Neural cell (in vitro differentiated cells): ENCODE data around the gene GSN. TPM values are rescaled to one million over a fixed set of nuclear protein-coding genes. Genes with fewer than 3 reads are reported as not detected.

Source experiments
- H2AFZ ChIP-seq: fragments of 200-600, 300-800 bp; sonication (generic), shearing (Covaris generic); 2 replicates; pipeline ENCODE4 v1.6.0; 2014; ENCODE audit warnings: low read depth, mild to moderate bottlenecking, antibody characterized with exemption, low read length, moderate library complexity
- H3F3A ChIP-seq: fragments of 200-600 bp; shearing (Covaris generic); 2 replicates; pipeline ENCODE4 v1.6.1; 2016; ENCODE audit warnings: mild to moderate bottlenecking, moderate library complexity, mixed read lengths, antibody characterized with exemption, low read length; ENCODE audit not compliant: insufficient read depth, poor library complexity, severe bottlenecking
- H3K27ac ChIP-seq: fragments of 200-600, 300-800 bp; sonication (generic), shearing (Covaris generic); 2 replicates; pipeline ENCODE4 v1.5.1; 2014; ENCODE audit warnings: mild to moderate bottlenecking, low read length, moderate library complexity
- H3K27me3 ChIP-seq: fragments of 300-800, 200-600 bp; sonication (generic), shearing (Covaris generic); 2 replicates; pipeline ENCODE4 v1.6.0; 2014; ENCODE audit warnings: mild to moderate bottlenecking, low read depth, low read length, moderate library complexity; ENCODE audit not compliant: insufficient read depth
- H3K36me3 ChIP-seq: fragments of 300-800, 200-600 bp; sonication (generic), shearing (Covaris generic); 2 replicates; pipeline ENCODE4 v1.5.1; 2014; ENCODE audit warnings: mild to moderate bottlenecking, antibody characterized with exemption, low read length, moderate library complexity; ENCODE audit not compliant: insufficient read depth
- H3K4me2 ChIP-seq: fragments of 300-800, 200-600 bp; sonication (generic), shearing (Covaris generic); 2 replicates; pipeline ENCODE4 v1.6.0; 2014; ENCODE audit warnings: mild to moderate bottlenecking, low read length
- H3K4me3 ChIP-seq: fragments of 300-800, 200-600 bp; sonication (generic), shearing (Covaris generic); 2 replicates; pipeline ENCODE4 v1.5.1; 2014; ENCODE audit warnings: mild to moderate bottlenecking, low read length, moderate library complexity
- H3K79me2 ChIP-seq: fragments of 200-600 bp; shearing (Covaris generic); replicated peaks from 2 replicates; pipeline ENCODE4 v1.6.0; 2014; ENCODE audit warnings: mild to moderate bottlenecking, low read length, moderate library complexity; ENCODE audit not compliant: insufficient read depth
- H3K9ac ChIP-seq: fragments of 300-800, 200-600 bp; sonication (generic), shearing (Covaris generic); 2 replicates; pipeline ENCODE4 v1.6.1; 2016; ENCODE audit warnings: mild to moderate bottlenecking, low read length, mixed read lengths
- H3K9me2 ChIP-seq: fragments of 200-600 bp; shearing (Covaris generic); 2 replicates; pipeline ENCODE4 v1.6.1; 2016; ENCODE audit warnings: mild to moderate bottlenecking, low read length, mixed read lengths; ENCODE audit not compliant: insufficient read depth
- H3K9me3 ChIP-seq: fragments of 200-600, 300-800 bp; sonication (generic), shearing (Covaris generic); 2 replicates; pipeline ENCODE4 v1.6.1; 2016; ENCODE audit warnings: mild to moderate bottlenecking, mixed run types, low read length, moderate library complexity, mixed read lengths
- H4K20me1 ChIP-seq: fragments of 200-600 bp; shearing (Covaris generic); 2 replicates; pipeline ENCODE4 v1.6.1; 2016; ENCODE audit warnings: mild to moderate bottlenecking, mixed run types; ENCODE audit not compliant: insufficient read depth
- EP300 ChIP-seq: fragments of 450-650 bp; conservative IDR thresholded peaks from 2 replicates; pipeline ENCODE4 v1.6.1; 2014; ENCODE audit warnings: antibody characterized with exemption, mild to moderate bottlenecking, moderate library complexity; ENCODE audit not compliant: poor library complexity, severe bottlenecking
- EZH2 ChIP-seq: fragments of 200-600, 300-800 bp; shearing (Covaris generic), sonication (generic); IDR thresholded peaks from 2 replicates; pipeline ENCODE4 v1.6.1; 2014; ENCODE audit warnings: antibody characterized with exemption, low read length, borderline replicate concordance, mild to moderate bottlenecking; ENCODE audit not compliant: insufficient read depth, poor library complexity, severe bottlenecking
- MXI1 ChIP-seq: fragments of 450-650 bp; conservative IDR thresholded peaks from 2 replicates; pipeline ENCODE4 v1.6.1; 2014; ENCODE audit warnings: antibody characterized with exemption, mild to moderate bottlenecking; ENCODE audit not compliant: poor library complexity, severe bottlenecking
- POLR2AphosphoS5 ChIP-seq: IDR thresholded peaks from 2 replicates; pipeline ENCODE4 v1.6.1; 2012
- RAD21 ChIP-seq: fragments of 450-650 bp; conservative IDR thresholded peaks from 2 replicates; pipeline ENCODE4 v1.6.1; 2014; ENCODE audit warnings: antibody characterized with exemption, mild to moderate bottlenecking, moderate library complexity
- SMC3 ChIP-seq: fragments of 450-650 bp; conservative IDR thresholded peaks from 2 replicates; pipeline ENCODE4 v1.6.1; 2014; ENCODE audit warnings: antibody characterized with exemption, mild to moderate bottlenecking, moderate library complexity; ENCODE audit not compliant: poor library complexity
- TAF1 ChIP-seq: IDR thresholded peaks from 2 replicates; pipeline ENCODE4 v1.6.1; 2012; ENCODE audit warnings: low read depth
- polyA plus RNA-seq: library from polyadenylated mRNA; depleted of rRNA; stranded (reverse); fragments of >200 nt; gene quantifications from 2 replicates; pipeline ENCODE4 v1.2.3, GENCODE V29; 2014
- TF ChIP-seq, protein P1 (sequence below): IDR thresholded peaks from 2 replicates; pipeline ENCODE4 v1.6.1; 2012; ENCODE audit warnings: borderline replicate concordance
- TF ChIP-seq, protein P2 (sequence below): fragments of 450-650 bp; IDR thresholded peaks from 2 replicates; pipeline ENCODE4 v1.5.1; 2014; ENCODE audit warnings: antibody characterized with exemption, mild to moderate bottlenecking, moderate library complexity; ENCODE audit not compliant: poor library complexity, severe bottlenecking

The GSN gene
- polyA plus RNA-seq, 1 donor from 2014 or later, result 2.4 TPM

DNA sequence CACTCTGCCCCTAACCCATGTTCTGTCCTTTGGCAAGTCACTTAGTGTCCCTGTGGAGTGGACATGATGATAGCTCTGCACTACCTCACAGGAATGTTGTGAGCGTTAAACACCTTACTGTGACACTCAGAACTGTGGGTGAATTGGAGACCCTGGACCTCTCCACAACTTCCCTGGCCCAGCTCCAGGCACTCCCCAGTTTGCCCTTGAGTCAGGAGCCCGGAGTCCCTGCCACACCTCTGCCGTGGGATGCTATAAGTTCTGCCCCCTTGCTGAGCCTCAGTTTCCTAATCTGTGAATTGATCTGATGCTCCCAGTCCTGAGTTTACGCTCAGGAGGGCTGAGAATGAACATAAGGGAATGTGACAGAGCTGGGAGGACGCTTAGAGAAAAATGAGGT is 34.4 kb downstream of the GSN start:
- Histone ChIP-seq H3K79me2 (no peaks in the 10 kb centered on the region), H3K4me3 (no peak overlapping the region), H3K4me2 (no peak overlapping the region), H2AFZ (no peak overlapping the region), H3K36me3 (no peaks in the 10 kb centered on the region), H3K9me2 (no peaks in the 10 kb centered on the region), H3K9ac (no peak overlapping the region), H3F3A (no peaks in the 10 kb centered on the region), H3K9me3 (no peaks in the 10 kb centered on the region), H3K27me3 (peaks cover 20% of the 10 kb centered on the region), H3K27ac (no peak overlapping the region), H4K20me1 (no peaks in the 10 kb centered on the region)
- TF ChIP-seq, protein P1, sequence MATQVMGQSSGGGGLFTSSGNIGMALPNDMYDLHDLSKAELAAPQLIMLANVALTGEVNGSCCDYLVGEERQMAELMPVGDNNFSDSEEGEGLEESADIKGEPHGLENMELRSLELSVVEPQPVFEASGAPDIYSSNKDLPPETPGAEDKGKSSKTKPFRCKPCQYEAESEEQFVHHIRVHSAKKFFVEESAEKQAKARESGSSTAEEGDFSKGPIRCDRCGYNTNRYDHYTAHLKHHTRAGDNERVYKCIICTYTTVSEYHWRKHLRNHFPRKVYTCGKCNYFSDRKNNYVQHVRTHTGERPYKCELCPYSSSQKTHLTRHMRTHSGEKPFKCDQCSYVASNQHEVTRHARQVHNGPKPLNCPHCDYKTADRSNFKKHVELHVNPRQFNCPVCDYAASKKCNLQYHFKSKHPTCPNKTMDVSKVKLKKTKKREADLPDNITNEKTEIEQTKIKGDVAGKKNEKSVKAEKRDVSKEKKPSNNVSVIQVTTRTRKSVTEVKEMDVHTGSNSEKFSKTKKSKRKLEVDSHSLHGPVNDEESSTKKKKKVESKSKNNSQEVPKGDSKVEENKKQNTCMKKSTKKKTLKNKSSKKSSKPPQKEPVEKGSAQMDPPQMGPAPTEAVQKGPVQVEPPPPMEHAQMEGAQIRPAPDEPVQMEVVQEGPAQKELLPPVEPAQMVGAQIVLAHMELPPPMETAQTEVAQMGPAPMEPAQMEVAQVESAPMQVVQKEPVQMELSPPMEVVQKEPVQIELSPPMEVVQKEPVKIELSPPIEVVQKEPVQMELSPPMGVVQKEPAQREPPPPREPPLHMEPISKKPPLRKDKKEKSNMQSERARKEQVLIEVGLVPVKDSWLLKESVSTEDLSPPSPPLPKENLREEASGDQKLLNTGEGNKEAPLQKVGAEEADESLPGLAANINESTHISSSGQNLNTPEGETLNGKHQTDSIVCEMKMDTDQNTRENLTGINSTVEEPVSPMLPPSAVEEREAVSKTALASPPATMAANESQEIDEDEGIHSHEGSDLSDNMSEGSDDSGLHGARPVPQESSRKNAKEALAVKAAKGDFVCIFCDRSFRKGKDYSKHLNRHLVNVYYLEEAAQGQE, result no peak
- TF ChIP-seq EZH2 (no peak), SMC3 (no peak)

DNA sequence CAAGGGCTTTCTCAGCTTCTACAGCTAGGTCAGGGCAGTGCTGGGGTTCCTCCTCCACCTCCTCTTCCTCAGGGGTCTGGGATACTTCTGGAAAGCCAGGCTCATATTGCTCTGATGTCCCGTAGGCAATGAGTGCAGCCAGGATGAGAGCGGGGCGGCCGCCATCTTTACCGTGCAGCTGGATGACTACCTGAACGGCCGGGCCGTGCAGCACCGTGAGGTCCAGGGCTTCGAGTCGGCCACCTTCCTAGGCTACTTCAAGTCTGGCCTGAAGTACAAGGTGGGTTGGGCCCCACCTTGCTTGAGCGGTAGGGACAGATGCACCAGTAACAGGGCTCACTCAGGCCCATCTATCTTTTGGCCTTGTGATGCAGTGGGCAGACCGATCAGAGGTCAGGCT is 34.8 kb downstream of the GSN start:
- Histone ChIP-seq H3K36me3 (no peaks in the 10 kb centered on the region), H3K27me3 (peaks cover 20% of the 10 kb centered on the region), H3K27ac (no peak overlapping the region), H4K20me1 (no peaks in the 10 kb centered on the region), H3K9me2 (no peaks in the 10 kb centered on the region), H2AFZ (no peak overlapping the region), H3K4me3 (no peak overlapping the region), H3K9me3 (no peaks in the 10 kb centered on the region), H3K4me2 (no peak overlapping the region), H3K9ac (no peak overlapping the region), H3K79me2 (no peaks in the 10 kb centered on the region), H3F3A (no peaks in the 10 kb centered on the region)
- TF ChIP-seq, protein P1, result no peak
- TF ChIP-seq, protein P2, sequence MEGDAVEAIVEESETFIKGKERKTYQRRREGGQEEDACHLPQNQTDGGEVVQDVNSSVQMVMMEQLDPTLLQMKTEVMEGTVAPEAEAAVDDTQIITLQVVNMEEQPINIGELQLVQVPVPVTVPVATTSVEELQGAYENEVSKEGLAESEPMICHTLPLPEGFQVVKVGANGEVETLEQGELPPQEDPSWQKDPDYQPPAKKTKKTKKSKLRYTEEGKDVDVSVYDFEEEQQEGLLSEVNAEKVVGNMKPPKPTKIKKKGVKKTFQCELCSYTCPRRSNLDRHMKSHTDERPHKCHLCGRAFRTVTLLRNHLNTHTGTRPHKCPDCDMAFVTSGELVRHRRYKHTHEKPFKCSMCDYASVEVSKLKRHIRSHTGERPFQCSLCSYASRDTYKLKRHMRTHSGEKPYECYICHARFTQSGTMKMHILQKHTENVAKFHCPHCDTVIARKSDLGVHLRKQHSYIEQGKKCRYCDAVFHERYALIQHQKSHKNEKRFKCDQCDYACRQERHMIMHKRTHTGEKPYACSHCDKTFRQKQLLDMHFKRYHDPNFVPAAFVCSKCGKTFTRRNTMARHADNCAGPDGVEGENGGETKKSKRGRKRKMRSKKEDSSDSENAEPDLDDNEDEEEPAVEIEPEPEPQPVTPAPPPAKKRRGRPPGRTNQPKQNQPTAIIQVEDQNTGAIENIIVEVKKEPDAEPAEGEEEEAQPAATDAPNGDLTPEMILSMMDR, result no peak
- TF ChIP-seq EP300, result no peak
- TF ChIP-seq MXI1, result no peak
- no peak for TF ChIP-seq POLR2AphosphoS5
- TF ChIP-seq RAD21, result no peak
- no peak for TF ChIP-seq EZH2
- TF ChIP-seq SMC3, result no peak
- TF ChIP-seq TAF1, result no peak
